GM12878 (cell line): ENCODE data around the gene CD3E. TPM values are rescaled to one million over a fixed set of nuclear protein-coding genes. Genes with fewer than 3 reads are reported as not detected.

Experiments used
- ATAC-seq: fragments of 200-7000 bp; cut with Tn5 transposase; 3 replicates; pipeline ENCODE4 v1.9.1; 2020; ENCODE audit warnings: mild to moderate bottlenecking, moderate library complexity
- BruUV-seq: library from RNA; stranded (reverse); fragments of 400-500 nt; replicated peaks from 2 replicates; lab custom pipeline; 2021; lab: Mats Ljungman, UMichigan
- CTCF ChIA-PET: fragments of 300-600 bp; sonication (Branson Sonifier 250); formaldehyde crosslinking; extraction: SDS; loops from one replicate; lab custom pipeline; 2021; ENCODE audit warnings: inconsistent platforms; lab: Yijun Ruan, JAX
- POLR2A ChIA-PET: fragments of 350-600 bp; formaldehyde crosslinking; extraction: SDS; loops from one replicate; lab custom pipeline; 2021; ENCODE audit warnings: inconsistent platforms; lab: Charles Lee
- RAD21 ChIA-PET: fragments of 300-600 bp; sonication (Branson Sonifier 250); formaldehyde crosslinking; loops from one replicate; lab custom pipeline; 2023; ENCODE audit warnings: antibody characterized with exemption; ENCODE audit not compliant: unreplicated experiment; lab: Charles Lee
- SMC1A ChIA-PET: fragments of 300-600 bp; sonication (Branson Sonifier 250); formaldehyde crosslinking; loops from one replicate; lab custom pipeline; 2023; ENCODE audit not compliant: unreplicated experiment, uncharacterized antibody; lab: Charles Lee
- DNase-seq: peaks from one replicate; pipeline ENCODE4 v3.0.0-alpha.2; 2011; ENCODE audit warnings: low read depth, low spot score
- FAIRE-seq: peaks from 3 replicates; lab custom pipeline; 2011; peaks lifted over from hg19 to GRCh38; lab: Jason Lieb, UNC
- H2AFZ ChIP-seq: 2 replicates; pipeline ENCODE4 v1.6.0; 2011; ENCODE audit warnings: low read depth, low read length, control low read depth; ENCODE audit not compliant: control insufficient read depth
- H3K27ac ChIP-seq: 2 replicates; pipeline ENCODE4 v1.5.1; 2011; ENCODE audit warnings: control low read depth; ENCODE audit not compliant: control insufficient read depth, insufficient read depth
- H3K27me3 ChIP-seq, 2 experiments: replicated peaks in 1 of 2; 2 replicates each; pipeline versions ENCODE4 v1.6.0 to v1.6.1; 2011; ENCODE audit warnings: low read length in 1 of 2; ENCODE audit not compliant: control insufficient read depth in 2 of 2, insufficient read depth in 2 of 2
- H3K36me3 ChIP-seq, 2 experiments: 2 replicates each; pipeline ENCODE4 v1.5.1; 2011; ENCODE audit warnings: low read length in 1 of 2; ENCODE audit not compliant: control insufficient read depth in 2 of 2, insufficient read depth in 2 of 2
- H3K4me1 ChIP-seq: 2 replicates; pipeline ENCODE4 v1.6.1; 2011; ENCODE audit warnings: mild to moderate bottlenecking, low read length, moderate library complexity, mixed read lengths; ENCODE audit not compliant: control insufficient read depth, insufficient read depth
- H3K4me2 ChIP-seq: 2 replicates; pipeline ENCODE4 v1.6.0; 2011; ENCODE audit warnings: control low read depth; ENCODE audit not compliant: control insufficient read depth, insufficient read depth
- H3K4me3 ChIP-seq: fragments of 200-600 bp; sonication (generic); 2 replicates; pipeline ENCODE4 v1.5.1; 2016
- H3K79me2 ChIP-seq: 2 replicates; pipeline ENCODE4 v1.6.0; 2011; ENCODE audit warnings: low read length; ENCODE audit not compliant: control insufficient read depth, insufficient read depth
- H3K9ac ChIP-seq: 2 replicates; pipeline ENCODE4 v1.8.0; 2011; ENCODE audit warnings: low read length, control low read depth, mixed read lengths; ENCODE audit not compliant: control insufficient read depth, insufficient read depth
- H3K9me3 ChIP-seq: replicated peaks from 3 replicates; pipeline ENCODE4 v1.5.1; 2011; ENCODE audit warnings: mild to moderate bottlenecking, low read length; ENCODE audit not compliant: control insufficient read depth, insufficient read depth
- H4K20me1 ChIP-seq: 2 replicates; pipeline ENCODE4 v1.6.0; 2011; ENCODE audit not compliant: control insufficient read depth, insufficient read depth
- BCL3 ChIP-seq: IDR thresholded peaks from 2 replicates; pipeline ENCODE4 v1.6.1; 2011; ENCODE audit warnings: borderline replicate concordance, low read depth, mild to moderate bottlenecking, moderate library complexity, low read length; ENCODE audit not compliant: insufficient read depth, poor library complexity, severe bottlenecking
- CBFB ChIP-seq: IDR thresholded peaks from 2 replicates; pipeline ENCODE4 v1.6.1; 2016; ENCODE audit warnings: antibody characterized with exemption, low read depth
- CREM ChIP-seq: IDR thresholded peaks from 2 replicates; pipeline ENCODE4 v1.6.1; 2014; ENCODE audit warnings: antibody characterized with exemption, low read depth
- EED ChIP-seq: sonication (generic); IDR thresholded peaks from 2 replicates; pipeline ENCODE4 v1.6.1; 2016; ENCODE audit warnings: antibody characterized with exemption, low read depth
- HCFC1 ChIP-seq: fragments of 150-350 bp; IDR thresholded peaks from 2 replicates; pipeline ENCODE4 v1.6.1; 2014; ENCODE audit warnings: low read length
- HDAC6 ChIP-seq: fragments of 200-600 bp; sonication (generic); IDR thresholded peaks from one replicate; pipeline ENCODE4 v1.8.0; 2017; ENCODE audit warnings: antibody characterized with exemption; ENCODE audit not compliant: unreplicated experiment
- LARP7 ChIP-seq: fragments of 450-650 bp; IDR thresholded peaks from 2 replicates; pipeline ENCODE4 v1.6.1; 2017; ENCODE audit warnings: mild to moderate bottlenecking
- RB1 ChIP-seq: fragments of 450-650 bp; formaldehyde crosslinking; IDR thresholded peaks from 2 replicates; pipeline ENCODE4 v1.6.1; 2017; ENCODE audit warnings: mild to moderate bottlenecking, borderline replicate concordance
- RCOR1 ChIP-seq: conservative IDR thresholded peaks from 2 replicates; pipeline ENCODE4 v1.6.1; 2012; ENCODE audit warnings: low read depth, low read length, improper control_type of control experiment
- TBL1XR1 ChIP-seq: IDR thresholded peaks from 2 replicates; pipeline ENCODE4 v1.6.1; 2012; ENCODE audit warnings: low read depth, low read length, improper control_type of control experiment
- TCF12 ChIP-seq: IDR thresholded peaks from 2 replicates; pipeline ENCODE4 v1.6.1; 2011; ENCODE audit warnings: low read depth, mild to moderate bottlenecking, low read length
- USF1 ChIP-seq: IDR thresholded peaks from 2 replicates; pipeline ENCODE4 v1.6.1; 2011; ENCODE audit warnings: borderline replicate concordance, low read depth, mild to moderate bottlenecking, moderate library complexity, mixed read lengths, low read length; ENCODE audit not compliant: insufficient read depth; ENCODE audit errors: extremely low read length
- ZSCAN29 ChIP-seq: fragments of 450-650 bp; IDR thresholded peaks from 2 replicates; pipeline ENCODE4 v1.6.1; 2017; ENCODE audit warnings: mild to moderate bottlenecking, moderate library complexity
- in situ Hi-C: fragments of 300-500 bp; cut with MboI; formaldehyde crosslinking; loops from 9 replicates; pipeline ENCODE4 v1.14.3; 2018; ENCODE audit warnings: mixed read lengths
- intact Hi-C: fragments of 100-400 bp; cut with micrococcal nuclease; formaldehyde crosslinking; loops from one replicate; pipeline ENCODE4 v1.14.2; 2022; ENCODE audit not compliant: unreplicated experiment
- polyA plus RNA-seq, 11 experiments: library from polyadenylated mRNA; depleted of rRNA in 4 of 11; unstranded in 6 of 11; stranded (reverse) in 5 of 11; fragments of >200 nt; fragmentation: Nextera tagmentation in 4 of 11; fragmentation: Illumina TruSeq in 1 of 11; extraction: Ambion mirVana in 4 of 11; extraction: Trizol in 1 of 11; gene quantifications; 1 replicate in 1 of 11; 2 replicates in 10 of 11; pipeline versions ENCODE4 v1.2.1 to v1.2.3, GENCODE V29; 2011 to 2016; ENCODE audit warnings: inconsistent platforms in 2 of 11, missing spikeins in 2 of 11, low read depth in 1 of 11
- total RNA-seq, 4 experiments: library from RNA; depleted of rRNA in 3 of 4; stranded (reverse); fragments of >200 nt in 3 of 4; fragmentation: Illumina TruSeq in 1 of 4; extraction: Trizol in 1 of 4; gene quantifications; 2 replicates each; pipeline versions ENCODE4 v1.2.1 to v1.2.3, GENCODE V29; 2013 to 2021
- TF ChIP-seq, protein P1 (sequence below): IDR thresholded peaks from 2 replicates; pipeline ENCODE4 v1.6.1; 2011; ENCODE audit warnings: mild to moderate bottlenecking, low read depth, low read length, moderate library complexity; ENCODE audit not compliant: insufficient replicate concordance
- TF ChIP-seq, protein P2 (sequence below): IDR thresholded peaks from 2 replicates; pipeline ENCODE4 v1.6.1; 2012; ENCODE audit warnings: low read depth, low read length, improper control_type of control experiment

The CD3E gene
- total and polyA plus RNA-seq, 10 of the 15 experiments (the other 5 are each of a cell fraction or from before 2014, with no cell fraction given) = 0.10 to 17.3 (median 3.8) TPM

DNA sequence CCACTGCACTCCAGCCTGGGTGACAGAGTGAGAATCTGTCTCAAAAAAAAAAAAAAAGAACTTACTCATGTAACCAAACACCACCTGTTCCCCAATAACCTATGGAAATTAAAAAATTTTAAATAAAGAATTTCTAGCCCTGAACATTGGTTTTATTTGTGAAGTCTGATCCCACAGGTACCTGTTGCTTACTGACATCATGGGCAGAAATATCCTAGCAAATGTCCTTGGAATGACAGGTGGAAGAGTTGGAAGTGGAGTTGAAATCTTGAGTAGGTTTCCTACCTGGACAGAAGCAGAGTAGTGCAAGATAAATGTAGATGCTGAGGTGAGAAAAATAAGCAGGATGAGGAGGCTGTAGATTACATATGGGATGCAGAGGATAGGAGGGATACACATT is 20.8 kb downstream of the CD3E start:
- peaks cover 5% of the 10 kb centered on the region; the same call in 1 of the 2 replicates for H3K4me1 ChIP-seq
- ChIA-PET RAD21 (no interaction called here), SMC1A (no interaction called here), CTCF (no interaction called here)
- BruUV-seq = no TSS peak
- H3K9ac ChIP-seq = no peak overlapping the region
- H3K27ac ChIP-seq = no peak overlapping the region
- no peak for FAIRE-seq
- H3K27me3 ChIP-seq = no peaks in the 10 kb centered on the region
- H3K4me2 ChIP-seq = no peak overlapping the region
- H3K4me3 ChIP-seq = no peak overlapping the region
- H3K9me3 ChIP-seq = no peaks in the 10 kb centered on the region
- no peak overlapping the region for H2AFZ ChIP-seq
- no peaks in the 10 kb centered on the region for H4K20me1 ChIP-seq
- no peak for DNase-seq
- H3K79me2 ChIP-seq = no peaks in the 10 kb centered on the region
- H3K36me3 ChIP-seq = no peaks in the 10 kb centered on the region
- no peak for ATAC-seq
- in situ Hi-C loops = no loop called here
- TF ChIP-seq, protein P1, sequence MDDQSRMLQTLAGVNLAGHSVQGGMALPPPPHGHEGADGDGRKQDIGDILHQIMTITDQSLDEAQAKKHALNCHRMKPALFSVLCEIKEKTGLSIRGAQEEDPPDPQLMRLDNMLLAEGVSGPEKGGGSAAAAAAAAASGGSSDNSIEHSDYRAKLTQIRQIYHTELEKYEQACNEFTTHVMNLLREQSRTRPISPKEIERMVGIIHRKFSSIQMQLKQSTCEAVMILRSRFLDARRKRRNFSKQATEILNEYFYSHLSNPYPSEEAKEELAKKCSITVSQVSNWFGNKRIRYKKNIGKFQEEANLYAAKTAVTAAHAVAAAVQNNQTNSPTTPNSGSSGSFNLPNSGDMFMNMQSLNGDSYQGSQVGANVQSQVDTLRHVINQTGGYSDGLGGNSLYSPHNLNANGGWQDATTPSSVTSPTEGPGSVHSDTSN = no peak
- no peak for TF ChIP-seq RB1
- TF ChIP-seq CREM = no peak
- no peak for TF ChIP-seq RCOR1
- TF ChIP-seq, protein P2, sequence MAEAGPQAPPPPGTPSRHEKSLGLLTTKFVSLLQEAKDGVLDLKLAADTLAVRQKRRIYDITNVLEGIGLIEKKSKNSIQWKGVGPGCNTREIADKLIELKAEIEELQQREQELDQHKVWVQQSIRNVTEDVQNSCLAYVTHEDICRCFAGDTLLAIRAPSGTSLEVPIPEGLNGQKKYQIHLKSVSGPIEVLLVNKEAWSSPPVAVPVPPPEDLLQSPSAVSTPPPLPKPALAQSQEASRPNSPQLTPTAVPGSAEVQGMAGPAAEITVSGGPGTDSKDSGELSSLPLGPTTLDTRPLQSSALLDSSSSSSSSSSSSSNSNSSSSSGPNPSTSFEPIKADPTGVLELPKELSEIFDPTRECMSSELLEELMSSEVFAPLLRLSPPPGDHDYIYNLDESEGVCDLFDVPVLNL = no peak
- no peak for TF ChIP-seq TCF12
- TF ChIP-seq LARP7 = no peak
- no peak for TF ChIP-seq CBFB
- TF ChIP-seq ZSCAN29 = no peak
- TF ChIP-seq TBL1XR1 = no peak
- TF ChIP-seq HCFC1 = no peak
- no peak for TF ChIP-seq USF1
- no peak for TF ChIP-seq HDAC6
- TF ChIP-seq BCL3 = no peak
- TF ChIP-seq EED = no peak
- TF ChIP-seq, all 136 proteins: peak for 0
- POLR2A ChIA-PET = interaction anchor here (0.6 kb wide), 1 partner anchor 610 kb away, joined by 4 read pairs; no protein-coding TSS in a partner anchor
- intact Hi-C loops = no loop called here
